DND-41 (cell line): ENCODE data around the gene PDLIM1.

Experiments used
- ATAC-seq: fragments of 200-7000 bp; cut with Tn5 transposase; 3 replicates; pipeline ENCODE4 v1.9.1; 2021; ENCODE audit warnings: low read depth; ENCODE audit not compliant: insufficient read depth
- DNase-seq: peaks from one replicate; pipeline ENCODE4 v3.0.0-alpha.2; 2020
- H2AFZ ChIP-seq: 2 replicates; pipeline ENCODE4 v1.6.0; 2012; ENCODE audit warnings: low read depth, low read length
- H3K27ac ChIP-seq: 2 replicates; pipeline ENCODE4 v1.5.1; 2012; ENCODE audit warnings: low read length, inconsistent platforms
- H3K27me3 ChIP-seq: fragments of 200-600 bp; sonication (generic); 2 replicates; pipeline ENCODE4 v1.6.0; 2012; ENCODE audit warnings: low read length, mild to moderate bottlenecking, inconsistent platforms; ENCODE audit not compliant: insufficient read depth, poor library complexity
- H3K36me3 ChIP-seq: 2 replicates; pipeline ENCODE4 v1.5.1; 2012; ENCODE audit warnings: low read length, inconsistent platforms; ENCODE audit not compliant: insufficient read depth
- H3K4me1 ChIP-seq: 2 replicates; pipeline ENCODE4 v1.5.1; 2012; ENCODE audit warnings: mild to moderate bottlenecking, low read length; ENCODE audit not compliant: insufficient read depth
- H3K4me2 ChIP-seq: 2 replicates; pipeline ENCODE4 v1.6.0; 2012; ENCODE audit warnings: mild to moderate bottlenecking, moderate library complexity, low read length, inconsistent platforms; ENCODE audit not compliant: insufficient read depth
- H3K4me3 ChIP-seq, 2 experiments: fragments of 200-600 bp in 1 of 2; shearing (Covaris generic) in 1 of 2; 2 replicates each; pipeline ENCODE4 v1.5.1; 2012 to 2016; ENCODE audit warnings: inconsistent platforms in 2 of 2, low read length in 2 of 2, mild to moderate bottlenecking in 2 of 2, low read depth in 1 of 2, moderate library complexity in 1 of 2
- H3K79me2 ChIP-seq: 2 replicates; pipeline ENCODE4 v1.6.0; 2012; ENCODE audit warnings: low read length, inconsistent platforms; ENCODE audit not compliant: insufficient read depth
- H3K9ac ChIP-seq: 2 replicates; pipeline ENCODE4 v1.6.0; 2012; ENCODE audit warnings: low read depth, mild to moderate bottlenecking, inconsistent platforms, low read length, moderate library complexity
- H3K9me3 ChIP-seq: 2 replicates; pipeline ENCODE4 v1.5.1; 2012; ENCODE audit warnings: low read length, moderate library complexity, mild to moderate bottlenecking, inconsistent platforms; ENCODE audit not compliant: insufficient read depth, severe bottlenecking
- H4K20me1 ChIP-seq: 2 replicates; pipeline ENCODE4 v1.6.0; 2012; ENCODE audit warnings: low read length; ENCODE audit not compliant: insufficient read depth
- EZH2 ChIP-seq: IDR thresholded peaks from 3 replicates; pipeline ENCODE4 v1.6.1; 2012; ENCODE audit warnings: borderline replicate concordance, low read depth, mild to moderate bottlenecking, moderate library complexity, low read length, inconsistent platforms; ENCODE audit not compliant: severe bottlenecking
- TF ChIP-seq, protein P1 (sequence below): IDR thresholded peaks from 2 replicates; pipeline ENCODE4 v1.5.1; 2012; ENCODE audit warnings: borderline replicate concordance, low read length, moderate library complexity, mild to moderate bottlenecking; ENCODE audit not compliant: poor library complexity, severe bottlenecking; ENCODE audit errors: extremely low read depth

PDLIM1 gene

DNA sequence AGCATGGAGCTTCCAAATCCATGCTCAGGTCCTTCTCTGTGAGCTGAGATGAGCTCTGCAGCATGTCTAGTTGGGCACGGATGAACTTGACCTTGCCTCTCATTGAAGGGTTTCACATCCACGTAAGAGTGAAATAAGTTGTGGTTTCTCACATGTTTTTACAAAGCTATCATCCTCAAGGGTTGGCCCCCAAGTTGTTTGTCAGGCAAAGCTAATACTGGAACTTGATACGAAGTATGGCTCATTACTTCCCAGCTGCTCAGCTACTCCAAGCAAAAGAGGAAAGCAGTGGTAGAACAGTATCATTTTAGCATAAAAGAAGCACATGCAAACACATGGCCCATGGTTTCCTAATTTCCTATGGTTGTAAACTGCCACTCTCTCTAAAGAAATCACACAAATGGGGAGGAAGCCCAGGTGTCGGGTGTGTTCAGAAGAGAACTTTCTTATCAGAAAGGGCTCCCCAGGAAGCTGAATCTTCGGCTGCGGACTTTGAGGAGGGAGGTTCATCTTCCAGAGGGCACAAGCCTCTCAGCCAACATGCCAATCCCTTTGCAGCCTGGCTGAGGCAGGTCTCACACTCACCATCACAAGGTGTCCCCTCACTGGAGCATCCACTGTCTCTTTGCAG, 45.3 kb downstream of the PDLIM1 start:
- Histone ChIP-seq H3K79me2 (no peaks in the 10 kb centered on the region), H3K4me3 (no peak overlapping the region), H3K27me3 (no peaks in the 10 kb centered on the region), H3K9ac (no peak overlapping the region), H3K4me1 (no peaks in the 10 kb centered on the region), H3K9me3 (no peaks in the 10 kb centered on the region), H2AFZ (no peak overlapping the region), H3K4me2 (no peak overlapping the region), H3K27ac (no peak overlapping the region), H4K20me1 (no peaks in the 10 kb centered on the region), H3K36me3 (no peaks in the 10 kb centered on the region)
- TF ChIP-seq EZH2: no peak
- TF ChIP-seq, protein P1, sequence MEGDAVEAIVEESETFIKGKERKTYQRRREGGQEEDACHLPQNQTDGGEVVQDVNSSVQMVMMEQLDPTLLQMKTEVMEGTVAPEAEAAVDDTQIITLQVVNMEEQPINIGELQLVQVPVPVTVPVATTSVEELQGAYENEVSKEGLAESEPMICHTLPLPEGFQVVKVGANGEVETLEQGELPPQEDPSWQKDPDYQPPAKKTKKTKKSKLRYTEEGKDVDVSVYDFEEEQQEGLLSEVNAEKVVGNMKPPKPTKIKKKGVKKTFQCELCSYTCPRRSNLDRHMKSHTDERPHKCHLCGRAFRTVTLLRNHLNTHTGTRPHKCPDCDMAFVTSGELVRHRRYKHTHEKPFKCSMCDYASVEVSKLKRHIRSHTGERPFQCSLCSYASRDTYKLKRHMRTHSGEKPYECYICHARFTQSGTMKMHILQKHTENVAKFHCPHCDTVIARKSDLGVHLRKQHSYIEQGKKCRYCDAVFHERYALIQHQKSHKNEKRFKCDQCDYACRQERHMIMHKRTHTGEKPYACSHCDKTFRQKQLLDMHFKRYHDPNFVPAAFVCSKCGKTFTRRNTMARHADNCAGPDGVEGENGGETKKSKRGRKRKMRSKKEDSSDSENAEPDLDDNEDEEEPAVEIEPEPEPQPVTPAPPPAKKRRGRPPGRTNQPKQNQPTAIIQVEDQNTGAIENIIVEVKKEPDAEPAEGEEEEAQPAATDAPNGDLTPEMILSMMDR: peak; percentile 2
- ATAC-seq (no peak), DNase-seq (no peak)

DNA sequence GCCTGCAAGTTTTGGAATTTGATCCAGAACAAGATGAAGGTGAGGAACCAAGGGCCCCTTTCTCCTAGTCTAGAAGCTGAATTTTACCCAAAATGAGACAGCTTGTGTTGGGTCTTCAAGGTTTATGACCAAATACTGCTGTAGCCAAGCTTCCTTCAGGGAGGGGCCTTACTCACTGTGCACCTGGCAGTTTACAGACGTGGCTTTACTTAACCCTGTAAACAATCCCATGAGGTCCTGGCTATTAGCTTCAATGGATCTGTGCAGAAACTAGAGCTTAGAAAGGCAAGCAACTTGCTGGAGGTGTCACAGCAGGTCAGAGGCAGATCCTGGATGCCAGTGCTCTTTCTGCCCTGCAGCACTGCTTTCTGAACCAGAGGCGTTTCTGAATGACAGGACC, 46.7 kb downstream of the PDLIM1 start:
- DNase-seq (no peak), ATAC-seq (no peak)
- Histone ChIP-seq H3K4me3 (no peak overlapping the region), H2AFZ (no peak overlapping the region), H3K4me2 (no peak overlapping the region), H4K20me1 (no peaks in the 10 kb centered on the region), H3K27me3 (no peaks in the 10 kb centered on the region), H3K4me1 (no peaks in the 10 kb centered on the region), H3K79me2 (no peaks in the 10 kb centered on the region), H3K27ac (no peak overlapping the region), H3K9ac (no peak overlapping the region), H3K9me3 (no peaks in the 10 kb centered on the region), H3K36me3 (no peaks in the 10 kb centered on the region)
- TF ChIP-seq, protein P1: no peak
- no peak for TF ChIP-seq EZH2

DNA sequence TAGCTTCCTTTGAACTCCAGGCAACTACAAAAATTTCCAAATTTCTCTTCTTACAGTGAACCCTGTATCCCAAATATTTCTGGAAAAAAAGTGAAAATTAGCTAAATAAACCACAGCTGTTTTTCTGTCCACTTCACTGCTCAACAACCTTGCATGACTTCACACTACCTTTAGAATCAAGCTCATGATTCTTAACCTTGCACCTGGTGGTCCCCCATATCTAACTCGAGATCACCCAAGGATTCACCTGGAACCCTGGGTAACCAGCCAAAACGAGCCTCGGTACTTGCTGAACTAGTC, 47.5 kb downstream of the PDLIM1 start:
- Histone ChIP-seq H4K20me1 (no peaks in the 10 kb centered on the region), H3K9ac (no peak overlapping the region), H3K27me3 (no peaks in the 10 kb centered on the region), H3K4me1 (no peaks in the 10 kb centered on the region), H2AFZ (no peak overlapping the region), H3K27ac (no peak overlapping the region), H3K36me3 (no peaks in the 10 kb centered on the region), H3K9me3 (no peaks in the 10 kb centered on the region), H3K4me3 (no peak overlapping the region), H3K79me2 (no peaks in the 10 kb centered on the region), H3K4me2 (no peak overlapping the region)
- no peak for DNase-seq
- ATAC-seq: no peak
- TF ChIP-seq EZH2: no peak
- TF ChIP-seq, protein P1: no peak
